Body of pancreas (tissue), 4 donors: ENCODE measurements around the gene FGD5.

Experiments used
- POLR2A ChIP-seq, 3 donors: fragments of 450-650 bp; IDR thresholded peaks; one replicate each; pipeline ENCODE4 v1.6.1; 2016; ENCODE audit warnings: antibody characterized with exemption in 3 of 3, mild to moderate bottlenecking in 2 of 3
- TF ChIP-seq, protein P1 (sequence below), 7 experiments: fragments of 450-650 bp in 4 of 7; fragments of 200-600 bp in 3 of 7; sonication (generic) in 3 of 7; IDR thresholded peaks; one replicate each; pipeline ENCODE4 v1.5.1; 2016 to 2019; ENCODE audit warnings: antibody characterized with exemption in 7 of 7

DNA sequence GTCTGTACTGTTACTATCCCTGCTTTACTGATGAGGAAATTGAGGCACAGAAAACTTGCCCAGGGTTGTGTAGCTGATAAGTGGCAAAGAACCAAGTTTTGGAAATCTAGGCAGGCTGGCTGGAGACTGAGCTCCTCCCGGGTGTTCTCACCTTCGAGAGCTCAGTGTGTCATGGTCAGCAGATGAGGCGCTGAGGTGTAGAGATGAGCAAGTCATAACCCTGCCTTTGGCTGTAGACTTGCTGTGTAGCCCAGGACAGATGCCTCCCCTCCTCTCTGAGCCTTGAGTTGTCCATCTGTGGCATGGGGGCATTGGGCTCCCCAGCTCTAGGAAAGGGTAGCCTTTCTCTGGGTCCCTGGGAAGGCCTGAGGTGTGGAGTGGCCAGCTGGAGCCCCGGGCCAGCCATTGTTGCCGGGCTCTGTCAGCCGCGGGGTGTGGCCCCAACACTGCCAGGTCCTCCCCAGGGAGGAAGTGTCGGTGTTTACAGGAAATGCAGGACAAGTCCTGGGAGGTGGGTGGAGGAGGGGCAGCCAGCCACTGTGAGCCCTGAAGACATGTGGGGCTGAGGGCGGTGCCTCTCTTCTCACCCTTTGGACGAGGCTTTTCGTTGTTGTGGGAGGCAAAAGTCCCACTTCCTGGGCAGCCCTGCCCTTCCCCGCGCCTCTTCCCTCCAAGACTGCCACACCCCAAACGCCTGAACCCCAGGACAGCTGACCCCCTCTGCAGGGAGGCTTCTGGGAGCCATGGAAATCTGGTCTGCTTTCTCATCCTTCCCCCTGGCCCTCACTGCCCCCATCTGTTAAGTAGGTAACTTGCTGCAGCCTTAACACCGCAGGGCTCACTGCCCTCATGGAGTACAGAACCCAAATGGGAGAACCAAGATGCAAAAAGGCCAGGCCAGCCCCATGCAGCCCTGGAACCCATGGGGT, 29.1 kb downstream of the FGD5 start:
- TF ChIP-seq, protein P1, sequence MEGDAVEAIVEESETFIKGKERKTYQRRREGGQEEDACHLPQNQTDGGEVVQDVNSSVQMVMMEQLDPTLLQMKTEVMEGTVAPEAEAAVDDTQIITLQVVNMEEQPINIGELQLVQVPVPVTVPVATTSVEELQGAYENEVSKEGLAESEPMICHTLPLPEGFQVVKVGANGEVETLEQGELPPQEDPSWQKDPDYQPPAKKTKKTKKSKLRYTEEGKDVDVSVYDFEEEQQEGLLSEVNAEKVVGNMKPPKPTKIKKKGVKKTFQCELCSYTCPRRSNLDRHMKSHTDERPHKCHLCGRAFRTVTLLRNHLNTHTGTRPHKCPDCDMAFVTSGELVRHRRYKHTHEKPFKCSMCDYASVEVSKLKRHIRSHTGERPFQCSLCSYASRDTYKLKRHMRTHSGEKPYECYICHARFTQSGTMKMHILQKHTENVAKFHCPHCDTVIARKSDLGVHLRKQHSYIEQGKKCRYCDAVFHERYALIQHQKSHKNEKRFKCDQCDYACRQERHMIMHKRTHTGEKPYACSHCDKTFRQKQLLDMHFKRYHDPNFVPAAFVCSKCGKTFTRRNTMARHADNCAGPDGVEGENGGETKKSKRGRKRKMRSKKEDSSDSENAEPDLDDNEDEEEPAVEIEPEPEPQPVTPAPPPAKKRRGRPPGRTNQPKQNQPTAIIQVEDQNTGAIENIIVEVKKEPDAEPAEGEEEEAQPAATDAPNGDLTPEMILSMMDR (IDR thresholded peaks at IDR 0.05), result no peak
- TF ChIP-seq POLR2A (IDR thresholded peaks at IDR 0.05), result no peak
